CD14-positive monocyte (primary cell): ENCODE data around the gene SH2D1B. TPM values are rescaled to one million over a fixed set of nuclear protein-coding genes. Genes with fewer than 3 reads are reported as not detected.

ENCODE experiments used
- DNase-seq, 3 donors: peaks; one replicate each; pipeline ENCODE4 v3.0.0-alpha.2; 2011 to 2022
- H2AFZ ChIP-seq: 2 replicates; pipeline ENCODE4 v1.6.0; 2012; ENCODE audit warnings: mild to moderate bottlenecking, low read depth, low read length, inconsistent platforms; ENCODE audit not compliant: insufficient read depth, poor library complexity, severe bottlenecking
- H3K27ac ChIP-seq, 2 donors: 1 replicate in 1 of 2; 2 replicates in 1 of 2; pipeline ENCODE4 v1.5.1; 2012 to 2013; ENCODE audit warnings: low read length in 2 of 2, control low read depth in 1 of 2, inconsistent platforms in 1 of 2, low read depth in 1 of 2, mild to moderate bottlenecking in 1 of 2
- H3K27me3 ChIP-seq, 2 donors: one replicate each; pipeline versions ENCODE4 v1.6.0 to v1.6.1; 2011 to 2013; ENCODE audit warnings: low read length in 2 of 2; ENCODE audit not compliant: control insufficient read depth in 2 of 2, insufficient read depth in 2 of 2
- H3K36me3 ChIP-seq, 2 donors: replicated peaks in 1 of 2; 1 replicate in 1 of 2; 2 replicates in 1 of 2; pipeline versions ENCODE4 v1.5.1 to v1.6.1; 2012 to 2013; ENCODE audit warnings: low read length in 2 of 2, control low read depth in 1 of 2, inconsistent platforms in 1 of 2, mild to moderate bottlenecking in 1 of 2; ENCODE audit not compliant: insufficient read depth in 2 of 2, control insufficient read depth in 1 of 2
- H3K4me1 ChIP-seq, 2 donors: 1 replicate in 1 of 2; 2 replicates in 1 of 2; pipeline versions ENCODE4 v1.5.1 to v1.6.1; 2012 to 2013; ENCODE audit warnings: low read length in 2 of 2, control low read depth in 1 of 2, inconsistent platforms in 1 of 2, mild to moderate bottlenecking in 1 of 2, moderate library complexity in 1 of 2; ENCODE audit not compliant: insufficient read depth in 2 of 2, control insufficient read depth in 1 of 2
- H3K4me2 ChIP-seq: replicated peaks from 2 replicates; pipeline ENCODE3; 2012; ENCODE audit warnings: low read length, moderate library complexity, mild to moderate bottlenecking; ENCODE audit not compliant: poor library complexity, severe bottlenecking; ENCODE audit errors: extremely low read depth
- H3K4me3 ChIP-seq, 3 experiments: fragments of 200-600 bp in 1 of 3; sonication (generic) in 1 of 3; replicated peaks in 1 of 3; 1 replicate in 2 of 3; 2 replicates in 1 of 3; pipeline ENCODE4 v1.5.1; 2011 to 2013; ENCODE audit warnings: low read length in 3 of 3, mild to moderate bottlenecking in 3 of 3, control low read depth in 2 of 3, low read depth in 2 of 3, inconsistent platforms in 1 of 3, moderate library complexity in 1 of 3
- H3K79me2 ChIP-seq: 2 replicates; pipeline ENCODE4 v1.6.0; 2012; ENCODE audit warnings: mild to moderate bottlenecking, control low read depth, inconsistent platforms, low read length, moderate library complexity; ENCODE audit not compliant: insufficient read depth
- H3K9ac ChIP-seq: 2 replicates; pipeline ENCODE4 v1.6.0; 2017; ENCODE audit warnings: low read length, mild to moderate bottlenecking; ENCODE audit not compliant: insufficient read depth, poor library complexity, severe bottlenecking
- H3K9me3 ChIP-seq, 2 donors: replicated peaks in 1 of 2; 1 replicate in 1 of 2; 2 replicates in 1 of 2; pipeline versions ENCODE4 v1.5.1 to v1.6.1; 2012 to 2013; ENCODE audit warnings: low read length in 2 of 2, control low read depth in 1 of 2; ENCODE audit not compliant: control insufficient read depth in 1 of 2, insufficient read depth in 1 of 2
- H4K20me1 ChIP-seq: 2 replicates; pipeline ENCODE4 v1.6.0; 2012; ENCODE audit warnings: mild to moderate bottlenecking, low read length, control low read depth, moderate library complexity; ENCODE audit not compliant: insufficient read depth
- H3K27ac Mint-ChIP-seq, 7 donors: one replicate each; pipeline ENCODE4 v1.8.0; 2020; ENCODE audit warnings: mild to moderate bottlenecking in 7 of 7, mixed read lengths in 7 of 7, moderate library complexity in 6 of 7, inconsistent platforms in 2 of 7
- H3K27me3 Mint-ChIP-seq, 3 donors: one replicate each; pipeline ENCODE4 v1.8.0; 2021 to 2022; ENCODE audit warnings: low read depth in 3 of 3, mild to moderate bottlenecking in 3 of 3, mixed read lengths in 3 of 3, moderate library complexity in 3 of 3, inconsistent platforms in 1 of 3
- H3K36me3 Mint-ChIP-seq, 2 donors: one replicate each; pipeline ENCODE4 v1.8.0; 2020; ENCODE audit warnings: mixed read lengths in 2 of 2, inconsistent platforms in 1 of 2, mild to moderate bottlenecking in 1 of 2
- H3K4me1 Mint-ChIP-seq: one replicate; pipeline ENCODE4 v1.8.0; 2020; ENCODE audit warnings: mild to moderate bottlenecking, mixed read lengths
- H3K4me3 Mint-ChIP-seq, 2 donors: one replicate each; pipeline ENCODE4 v1.8.0; 2020; ENCODE audit warnings: mild to moderate bottlenecking in 2 of 2, mixed read lengths in 2 of 2, moderate library complexity in 1 of 2
- H3K9me3 Mint-ChIP-seq, 7 donors: one replicate each; pipeline ENCODE4 v1.8.0; 2020 to 2022; ENCODE audit warnings: mixed read lengths in 7 of 7, mild to moderate bottlenecking in 6 of 7, moderate library complexity in 6 of 7, inconsistent platforms in 2 of 7
- CTCF ChIP-seq: fragments of 200-600 bp; IDR thresholded peaks from one replicate; pipeline ENCODE4 v1.8.0; 2022; ENCODE audit warnings: antibody characterized with exemption, mild to moderate bottlenecking
- WGBS: methylation state at CpG from one replicate; pipeline ENCODE4 v1.1.5; 2013; ENCODE audit warnings: missing lambda C conversion rate; ENCODE audit not compliant: insufficient coverage; 5-methylcytosine and 5-hydroxymethylcytosine counted together
- intact Hi-C, 2 donors: fragments of 100-400 bp; cut with micrococcal nuclease; formaldehyde crosslinking; loops; one replicate each; pipeline versions ENCODE4 v1.15.0 to v1.15.1; 2023
- polyA plus RNA-seq, 3 donors: library from polyadenylated mRNA; depleted of rRNA in 1 of 3; unstranded in 2 of 3; stranded (reverse) in 1 of 3; fragments of 300-500 nt in 2 of 3; fragments of >200 nt in 1 of 3; fragmentation: Illumina TruSeq in 2 of 3; gene quantifications; 1 replicate in 2 of 3; 2 replicates in 1 of 3; pipeline ENCODE4 v1.2.3, GENCODE V29; 2012 to 2021

Gene SH2D1B
- polyA plus RNA-seq, 3 donors, result 0.88 to 2.9 (median 1.7) TPM

- no peak for DNase-seq
- H3K9me3 Mint-ChIP-seq, result no peaks in the 10 kb centered on the region
- 94% methylated on average over 8 of the region's 10 CpGs for WGBS
- H3K27ac Mint-ChIP-seq, result no peak overlapping the region
- H3K27me3 Mint-ChIP-seq, result peaks cover 7 to 29% (median 18%) of the 10 kb centered on the region in 3 donors
- H3K36me3 Mint-ChIP-seq, result no peaks in the 10 kb centered on the region
- no peaks in the 10 kb centered on the region for H3K9me3 ChIP-seq
- no peaks in the 10 kb centered on the region for H3K4me1 ChIP-seq
- no peaks in the 10 kb centered on the region for H3K79me2 ChIP-seq
- H3K4me2 ChIP-seq, result no peak overlapping the region
- no peaks in the 10 kb centered on the region for H4K20me1 ChIP-seq
- no peak overlapping the region for H3K4me3 ChIP-seq
- intact Hi-C loops, result no loop called here
- H3K36me3 ChIP-seq, result no peaks in the 10 kb centered on the region
- peaks cover 4 to 6% of the 10 kb centered on the region in 2 donors for H3K27me3 ChIP-seq
- peaks cover 4% of the 10 kb centered on the region for H3K4me1 Mint-ChIP-seq
- H3K9ac ChIP-seq, result no peak overlapping the region
- no peak for TF ChIP-seq CTCF
- H2AFZ ChIP-seq, result no peak overlapping the region
- no peak overlapping the region for H3K27ac ChIP-seq
- H3K4me3 Mint-ChIP-seq, result no peak overlapping the region
These were observed 11.1 kb downstream of the SH2D1B start for GRCh38 chr1:162400790-162401355.

- intact Hi-C loops, result no loop called here
- TF ChIP-seq CTCF, result no peak
- H3K4me2 ChIP-seq, result no peak overlapping the region
- no peak overlapping the region for H3K4me3 ChIP-seq
- DNase-seq, result no peak
- Mint-ChIP-seq H3K27me3 (peaks cover 7 to 33% (median 18%) of the 10 kb centered on the region in 3 donors), H3K4me1 (peaks cover 4% of the 10 kb centered on the region), H3K9me3 (no peaks in the 10 kb centered on the region), H3K4me3 (no peak overlapping the region), H3K36me3 (no peaks in the 10 kb centered on the region), H3K27ac (no peak overlapping the region)
- no peaks in the 10 kb centered on the region for H3K4me1 ChIP-seq
- no peaks in the 10 kb centered on the region for H4K20me1 ChIP-seq
- peak overlapping the region; percentile 10 for H2AFZ ChIP-seq
- peaks cover 4 to 6% of the 10 kb centered on the region in 2 donors for H3K27me3 ChIP-seq
- H3K36me3 ChIP-seq, result no peaks in the 10 kb centered on the region
- no peak overlapping the region for H3K9ac ChIP-seq
- H3K9me3 ChIP-seq, result no peaks in the 10 kb centered on the region
- H3K79me2 ChIP-seq, result no peaks in the 10 kb centered on the region
- H3K27ac ChIP-seq, result no peak overlapping the region
- 83% methylated on average over 3 of the region's 8 CpGs for WGBS
These were observed 12.8 kb downstream of the SH2D1B start for GRCh38 chr1:162398999-162399580.
